IPS-15b (cell line): ENCODE data around the gene SF3A2.

Experiments
- H3K27me3 ChIP-seq: one replicate; pipeline ENCODE4 v1.6.1; 2013; ENCODE audit warnings: low read length; ENCODE audit not compliant: control insufficient read depth, insufficient read depth
- H3K36me3 ChIP-seq: one replicate; pipeline ENCODE4 v1.6.1; 2013; ENCODE audit warnings: low read length; ENCODE audit not compliant: control insufficient read depth, insufficient read depth
- H3K4me1 ChIP-seq: one replicate; pipeline ENCODE4 v1.6.1; 2013; ENCODE audit warnings: mild to moderate bottlenecking, low read length; ENCODE audit not compliant: control insufficient read depth, insufficient read depth
- H3K4me3 ChIP-seq: one replicate; pipeline ENCODE4 v1.5.1; 2013; ENCODE audit warnings: low read depth, low read length
- H3K9ac ChIP-seq: one replicate; pipeline ENCODE4 v1.6.1; 2013; ENCODE audit warnings: low read depth, mild to moderate bottlenecking, low read length
- H3K9me3 ChIP-seq: one replicate; pipeline ENCODE4 v1.6.1; 2013; ENCODE audit warnings: mild to moderate bottlenecking, low read length; ENCODE audit not compliant: control insufficient read depth, insufficient read depth

SF3A2 gene

GRCh38 chr19:2239771-2240770, 3.4 kb downstream of the SF3A2 start:
- Histone ChIP-seq H3K9ac (peak overlapping the region; percentile 41), H3K4me1 (peaks cover 13% of the 10 kb centered on the region), H3K36me3 (peaks cover 34% of the 10 kb centered on the region), H3K9me3 (no peaks in the 10 kb centered on the region), H3K4me3 (peak overlapping the region; percentile 20), H3K27me3 (no peaks in the 10 kb centered on the region)

DNA sequence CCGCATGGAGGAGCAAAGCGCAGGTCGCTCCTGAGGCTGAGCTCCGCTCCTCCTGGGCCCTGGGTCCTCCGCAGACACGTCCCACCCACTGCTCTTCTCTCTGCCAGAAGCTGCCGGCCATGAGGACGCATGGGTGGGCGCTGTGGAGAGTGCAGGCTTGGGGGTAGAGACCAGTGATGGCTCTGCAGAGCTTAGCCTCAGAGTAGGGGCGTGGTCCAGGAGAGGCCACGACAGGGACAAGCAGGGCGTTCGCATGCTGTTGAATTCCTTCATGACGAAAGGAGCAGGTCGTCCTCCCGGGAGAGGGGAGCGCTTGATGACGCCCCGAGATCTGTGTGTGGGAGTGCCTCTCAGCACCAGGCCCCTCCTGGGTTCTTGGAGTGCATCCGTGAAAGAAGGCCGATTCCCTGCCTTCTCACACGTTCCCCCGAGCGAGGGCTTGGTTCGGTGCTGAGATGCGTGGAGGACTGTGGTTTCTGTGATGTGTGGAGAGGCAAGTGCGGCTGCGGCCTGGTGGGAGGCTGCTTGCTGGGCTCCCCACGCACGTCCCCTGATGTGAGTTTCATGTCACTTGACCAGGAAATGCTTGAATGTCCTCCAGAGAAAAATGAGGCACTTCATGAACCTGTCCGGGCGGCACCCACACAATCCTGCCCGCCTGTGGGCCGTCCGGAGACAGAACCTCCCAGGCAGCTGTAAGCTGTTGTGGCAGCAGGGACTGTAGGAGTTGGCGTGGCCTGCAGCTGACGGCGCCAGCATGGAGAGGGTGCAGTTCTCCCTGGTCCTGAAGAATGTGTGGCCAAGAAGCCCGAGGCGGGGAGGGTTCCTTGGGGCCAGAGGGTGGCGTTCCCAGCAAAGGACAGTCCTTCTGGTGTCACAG, 4.5 kb downstream of the SF3A2 start:
- Histone ChIP-seq H3K36me3 (peaks cover 44% of the 10 kb centered on the region), H3K27me3 (no peaks in the 10 kb centered on the region), H3K4me1 (peaks cover 13% of the 10 kb centered on the region), H3K9me3 (no peaks in the 10 kb centered on the region), H3K9ac (peak overlapping the region; percentile 41), H3K4me3 (peak overlapping the region; percentile 20)

DNA sequence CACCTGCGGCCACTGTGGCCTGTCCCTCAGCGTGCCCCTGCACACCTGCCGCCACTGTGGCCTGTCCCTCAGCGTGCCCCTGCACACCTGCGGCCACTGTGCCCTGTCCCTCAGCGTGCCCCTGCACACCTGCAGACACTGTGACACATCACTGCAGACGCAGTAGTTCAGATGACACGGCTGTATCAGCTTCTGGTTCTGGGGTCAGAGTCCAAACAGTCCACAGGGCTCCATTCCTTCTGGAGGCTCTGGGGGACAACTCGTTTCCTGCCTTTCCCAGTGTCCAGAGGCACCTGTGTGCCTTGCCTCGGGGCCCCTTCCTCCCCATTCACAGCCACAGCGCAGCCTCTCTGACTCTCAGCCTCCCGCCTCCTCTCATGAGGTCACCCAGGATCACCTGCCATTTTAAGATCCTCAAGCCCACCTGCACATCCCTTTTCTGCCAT, 5.5 kb downstream of the SF3A2 start:
- Histone ChIP-seq H3K9me3 (no peaks in the 10 kb centered on the region), H3K27me3 (no peaks in the 10 kb centered on the region), H3K4me1 (peaks cover 13% of the 10 kb centered on the region), H3K9ac (peak overlapping the region; percentile 1), H3K36me3 (peaks cover 54% of the 10 kb centered on the region), H3K4me3 (no peak overlapping the region)

DNA sequence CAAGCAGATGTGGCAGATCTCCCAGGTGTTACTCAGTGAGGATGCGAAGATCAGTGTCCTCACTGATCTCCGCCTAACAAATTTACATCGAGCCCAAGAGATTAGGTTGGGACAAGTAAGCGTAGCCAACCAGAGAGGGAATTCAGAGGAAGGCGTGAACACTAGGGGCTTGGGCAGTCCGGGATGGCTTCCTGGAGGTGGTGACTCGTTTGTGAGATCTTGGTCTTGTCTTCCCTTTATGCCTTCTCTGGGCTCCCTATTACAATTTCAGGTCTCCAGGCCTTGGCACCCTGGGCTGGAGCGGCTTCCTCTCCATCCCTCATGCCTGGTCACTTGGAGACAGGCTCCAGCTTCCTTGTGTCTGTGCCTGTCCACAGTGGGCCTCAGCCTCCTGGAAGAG, 6.2 kb downstream of the SF3A2 start:
- Histone ChIP-seq H3K27me3 (no peaks in the 10 kb centered on the region), H3K9me3 (no peaks in the 10 kb centered on the region), H3K4me3 (no peak overlapping the region), H3K9ac (peak overlapping the region; percentile 1), H3K4me1 (peaks cover 9% of the 10 kb centered on the region), H3K36me3 (peaks cover 59% of the 10 kb centered on the region)

DNA sequence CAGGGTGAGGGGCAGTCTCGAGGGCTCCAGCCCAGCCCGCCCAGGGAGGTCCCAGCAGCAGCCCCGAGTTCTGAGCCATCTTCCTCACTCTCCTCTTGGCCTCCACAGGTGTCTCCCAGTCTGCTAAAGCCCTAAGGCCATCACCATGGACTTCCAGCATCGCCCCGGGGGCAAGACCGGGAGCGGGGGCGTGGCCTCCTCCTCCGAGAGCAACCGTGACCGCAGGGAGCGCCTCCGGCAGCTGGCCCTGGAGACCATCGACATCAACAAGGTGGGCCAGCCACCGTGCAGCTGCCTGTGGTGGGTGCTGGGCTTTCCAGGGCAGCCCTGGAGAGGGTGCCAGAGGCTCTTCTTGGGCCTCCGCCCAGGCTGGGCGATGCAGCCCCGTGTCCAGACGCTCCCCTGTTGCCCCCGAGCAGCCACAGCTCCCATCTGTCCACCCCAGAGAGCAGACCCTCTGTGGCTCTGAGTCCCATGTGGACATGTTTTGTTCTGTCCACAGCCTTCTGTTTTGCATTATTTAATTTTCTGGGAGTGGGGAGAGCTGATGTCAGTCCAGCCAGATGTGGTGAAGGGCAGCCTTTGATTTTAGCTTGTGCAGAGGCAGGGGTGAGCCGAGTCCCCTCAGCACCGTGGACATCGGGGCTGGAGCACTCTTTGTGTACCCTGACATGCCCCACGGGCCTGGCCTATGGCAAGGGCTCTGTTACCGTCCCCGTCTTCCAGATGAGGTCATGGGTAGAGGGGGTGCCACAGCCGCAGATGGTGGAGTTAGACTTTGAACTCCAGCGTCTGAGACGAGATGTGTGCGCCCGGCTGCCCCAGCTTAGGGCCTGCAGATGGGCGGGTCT, 6.9 kb downstream of the SF3A2 start:
- Histone ChIP-seq H3K9ac (no peak overlapping the region), H3K4me1 (peaks cover 7% of the 10 kb centered on the region), H3K9me3 (no peaks in the 10 kb centered on the region), H3K4me3 (no peak overlapping the region), H3K36me3 (peaks cover 59% of the 10 kb centered on the region), H3K27me3 (no peaks in the 10 kb centered on the region)

- H3K4me1 ChIP-seq, result peaks cover 7% of the 10 kb centered on the region
- no peaks in the 10 kb centered on the region for H3K9me3 ChIP-seq
- no peaks in the 10 kb centered on the region for H3K27me3 ChIP-seq
- H3K9ac ChIP-seq, result no peak overlapping the region
- no peak overlapping the region for H3K4me3 ChIP-seq
- H3K36me3 ChIP-seq, result peaks cover 59% of the 10 kb centered on the region
Observed at GRCh38 chr19:2244125-2244411, 7.4 kb downstream of the SF3A2 start.

DNA sequence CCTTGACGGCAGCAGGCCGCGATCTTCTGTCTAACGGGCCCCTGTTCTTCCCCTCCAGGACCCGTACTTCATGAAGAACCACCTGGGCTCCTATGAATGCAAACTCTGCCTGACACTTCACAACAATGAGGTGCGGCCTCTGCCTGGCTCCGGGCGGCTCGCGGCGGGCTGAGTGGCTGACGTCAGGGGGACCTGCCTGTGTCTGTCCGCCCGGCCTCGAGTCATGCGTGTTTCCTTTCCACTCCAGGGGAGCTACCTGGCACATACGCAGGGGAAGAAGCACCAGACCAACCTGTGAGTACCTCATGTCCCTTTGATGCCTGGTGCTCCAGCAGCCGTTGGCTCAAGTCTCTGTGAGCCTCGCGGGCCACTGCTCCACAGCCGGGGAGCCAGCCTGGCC, 7.9 kb downstream of the SF3A2 start:
- Histone ChIP-seq H3K4me1 (peaks cover 7% of the 10 kb centered on the region), H3K9ac (no peak overlapping the region), H3K27me3 (no peaks in the 10 kb centered on the region), H3K9me3 (no peaks in the 10 kb centered on the region), H3K36me3 (peaks cover 59% of the 10 kb centered on the region), H3K4me3 (no peak overlapping the region)

- no peaks in the 10 kb centered on the region for H3K27me3 ChIP-seq
- no peak overlapping the region for H3K4me3 ChIP-seq
- peaks cover 59% of the 10 kb centered on the region for H3K36me3 ChIP-seq
- H3K9me3 ChIP-seq, result no peaks in the 10 kb centered on the region
- H3K4me1 ChIP-seq, result peaks cover 6% of the 10 kb centered on the region
- H3K9ac ChIP-seq, result no peak overlapping the region
Observed at GRCh38 chr19:2245273-2245672, 8.6 kb downstream of the SF3A2 start.

- no peak overlapping the region for H3K9ac ChIP-seq
- H3K9me3 ChIP-seq, result no peaks in the 10 kb centered on the region
- H3K36me3 ChIP-seq, result peaks cover 53% of the 10 kb centered on the region
- H3K27me3 ChIP-seq, result no peaks in the 10 kb centered on the region
- no peak overlapping the region for H3K4me3 ChIP-seq
- H3K4me1 ChIP-seq, result no peaks in the 10 kb centered on the region
Observed at GRCh38 chr19:2246014-2246620, 9.5 kb downstream of the SF3A2 start.

GRCh38 chr19:2246801-2247361, 10.3 kb downstream of the SF3A2 start:
- Histone ChIP-seq H3K36me3 (peaks cover 52% of the 10 kb centered on the region), H3K9me3 (no peaks in the 10 kb centered on the region), H3K9ac (no peak overlapping the region), H3K27me3 (no peaks in the 10 kb centered on the region), H3K4me3 (no peak overlapping the region), H3K4me1 (no peaks in the 10 kb centered on the region)
